Astrocyte (in vitro differentiated cells and primary cell): Measurements from ENCODE around the gene FHAD1. TPM values are rescaled to one million over a fixed set of nuclear protein-coding genes. Genes with fewer than 3 reads are reported as not detected.

ENCODE experiments used
- DNase-seq: peaks from one replicate; pipeline ENCODE4 v3.0.0-alpha.2; 2010; ENCODE audit warnings: low read depth
- FAIRE-seq: peaks from 2 replicates; lab custom pipeline; 2011; peaks lifted over from hg19 to GRCh38; lab: Jason Lieb, UNC
- H2AFZ ChIP-seq: 2 replicates; pipeline ENCODE4 v1.6.0; 2012; ENCODE audit warnings: low read depth, low read length, inconsistent platforms
- H3K27ac ChIP-seq: 2 replicates; pipeline ENCODE4 v1.5.1; 2011; ENCODE audit warnings: low read depth, low read length, inconsistent platforms
- H3K27me3 ChIP-seq: 2 replicates; pipeline ENCODE4 v1.6.0; 2011; ENCODE audit warnings: low read length, inconsistent platforms; ENCODE audit not compliant: insufficient read depth
- H3K36me3 ChIP-seq: 2 replicates; pipeline ENCODE4 v1.5.1; 2011; ENCODE audit warnings: low read length, inconsistent platforms; ENCODE audit not compliant: insufficient read depth
- H3K4me1 ChIP-seq: 2 replicates; pipeline ENCODE4 v1.5.1; 2011; ENCODE audit warnings: low read length, inconsistent platforms; ENCODE audit not compliant: insufficient read depth
- H3K4me2 ChIP-seq: 2 replicates; pipeline ENCODE4 v1.6.0; 2012; ENCODE audit warnings: low read length, inconsistent platforms
- H3K4me3 ChIP-seq: 2 replicates; pipeline ENCODE4 v1.5.1; 2011; ENCODE audit warnings: low read depth, mild to moderate bottlenecking, low read length, inconsistent platforms; ENCODE audit not compliant: insufficient read depth
- H3K79me2 ChIP-seq: 2 replicates; pipeline ENCODE4 v1.6.0; 2012; ENCODE audit warnings: mild to moderate bottlenecking, low read length, inconsistent platforms; ENCODE audit not compliant: insufficient read depth
- H3K9ac ChIP-seq: 2 replicates; pipeline ENCODE4 v1.6.0; 2012; ENCODE audit warnings: mild to moderate bottlenecking, low read length, inconsistent platforms
- H3K9me3 ChIP-seq: 2 replicates; pipeline ENCODE4 v1.5.1; 2012; ENCODE audit warnings: low read depth, mild to moderate bottlenecking, low read length, inconsistent platforms; ENCODE audit not compliant: insufficient read depth
- H4K20me1 ChIP-seq: 2 replicates; pipeline ENCODE4 v1.6.0; 2012; ENCODE audit warnings: low read length, inconsistent platforms; ENCODE audit not compliant: insufficient read depth
- H3K27ac Mint-ChIP-seq: one replicate; pipeline ENCODE4 v1.8.0; 2021; ENCODE audit warnings: mild to moderate bottlenecking, mixed read lengths; ENCODE audit not compliant: unreplicated experiment
- H3K27me3 Mint-ChIP-seq: one replicate; pipeline ENCODE4 v1.8.0; 2021; ENCODE audit warnings: low read depth, mixed read lengths; ENCODE audit not compliant: unreplicated experiment
- H3K36me3 Mint-ChIP-seq: one replicate; pipeline ENCODE4 v1.8.0; 2021; ENCODE audit warnings: low read depth, mixed read lengths; ENCODE audit not compliant: unreplicated experiment
- H3K4me1 Mint-ChIP-seq: one replicate; pipeline ENCODE4 v1.8.0; 2021; ENCODE audit warnings: low read depth, mixed read lengths; ENCODE audit not compliant: unreplicated experiment
- H3K4me3 Mint-ChIP-seq: one replicate; pipeline ENCODE4 v1.8.0; 2021; ENCODE audit warnings: mild to moderate bottlenecking, moderate library complexity, mixed read lengths; ENCODE audit not compliant: unreplicated experiment
- H3K9me3 Mint-ChIP-seq: one replicate; pipeline ENCODE4 v1.8.0; 2021; ENCODE audit warnings: mild to moderate bottlenecking, mixed read lengths; ENCODE audit not compliant: unreplicated experiment
- EZH2 ChIP-seq: IDR thresholded peaks from 2 replicates; pipeline ENCODE4 v1.6.1; 2012; ENCODE audit warnings: mild to moderate bottlenecking, low read length, inconsistent platforms; ENCODE audit not compliant: insufficient read depth
- total RNA-seq: library from RNA; stranded (reverse); gene quantifications from 2 replicates; pipeline ENCODE4 v1.2.1, GENCODE V29; 2021
- TF ChIP-seq, protein P1 (sequence below): IDR thresholded peaks from 2 replicates; pipeline ENCODE4 v1.5.1; 2011; ENCODE audit warnings: low read depth, mild to moderate bottlenecking, inconsistent platforms, low read length, moderate library complexity; ENCODE audit not compliant: insufficient read depth

Gene FHAD1
- total RNA-seq, 1 donor from 2014 or later = 0.25 TPM

DNA sequence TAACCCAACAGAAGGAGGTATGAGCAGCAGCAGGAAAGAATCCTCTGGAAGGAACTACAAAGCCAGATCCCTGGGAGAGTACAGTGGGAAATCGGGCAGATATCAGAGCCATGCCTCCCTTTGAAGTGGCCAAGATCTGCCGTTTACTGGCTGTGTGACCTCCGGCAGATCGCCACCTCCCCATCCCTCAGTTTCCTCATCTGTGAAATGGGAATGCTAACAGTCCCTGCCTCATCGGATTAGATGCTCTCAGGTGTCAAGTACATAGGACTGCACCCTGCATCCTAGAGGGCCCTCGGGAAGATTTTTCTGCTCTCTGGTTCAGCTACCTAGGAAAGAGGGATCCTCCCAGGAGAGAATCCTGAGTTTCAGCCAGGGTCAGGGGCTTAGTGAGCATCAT, 102.1 kb downstream of the FHAD1 start:
- Histone ChIP-seq H4K20me1 (no peaks in the 10 kb centered on the region), H3K4me2 (no peak overlapping the region), H3K79me2 (no peaks in the 10 kb centered on the region), H3K4me3 (no peak overlapping the region), H3K36me3 (no peaks in the 10 kb centered on the region), H3K9me3 (no peaks in the 10 kb centered on the region), H3K4me1 (peaks cover 13% of the 10 kb centered on the region), H3K27me3 (no peaks in the 10 kb centered on the region), H2AFZ (no peak overlapping the region), H3K27ac (no peak overlapping the region), H3K9ac (no peak overlapping the region)
- Mint-ChIP-seq H3K9me3 (no peaks in the 10 kb centered on the region), H3K27me3 (peaks cover 24% of the 10 kb centered on the region), H3K4me1 (peaks cover 9% of the 10 kb centered on the region), H3K4me3 (no peak overlapping the region), H3K27ac (no peak overlapping the region), H3K36me3 (no peaks in the 10 kb centered on the region)
- FAIRE-seq = no peak
- TF ChIP-seq EZH2 = no peak
- DNase-seq = no peak

DNA sequence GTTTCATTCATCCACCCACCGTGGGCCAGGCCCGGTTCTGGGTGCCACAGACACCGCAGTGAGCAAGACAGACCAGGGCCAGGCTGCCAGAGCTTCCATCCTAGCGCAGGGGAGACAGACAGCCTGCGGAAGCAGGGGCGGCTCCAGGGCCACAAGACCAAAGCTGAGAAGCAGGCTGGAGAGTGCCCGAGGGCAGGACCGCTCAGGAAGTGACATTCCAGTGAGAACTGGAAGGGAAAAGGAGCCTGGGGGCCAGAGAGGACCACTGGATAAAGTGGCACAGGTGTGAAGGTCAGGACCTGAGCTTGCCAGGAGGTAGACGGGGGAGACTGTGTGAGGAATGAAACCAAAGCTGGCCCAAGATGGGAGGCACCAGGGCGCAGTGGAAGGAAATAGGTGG, 103.1 kb downstream of the FHAD1 start:
- DNase-seq (no peak), FAIRE-seq (no peak)
- Histone ChIP-seq H3K9me3 (no peaks in the 10 kb centered on the region), H3K27ac (no peak overlapping the region), H4K20me1 (no peaks in the 10 kb centered on the region), H3K4me1 (peaks cover 15% of the 10 kb centered on the region), H2AFZ (no peak overlapping the region), H3K4me3 (no peak overlapping the region), H3K4me2 (no peak overlapping the region), H3K9ac (no peak overlapping the region), H3K79me2 (no peaks in the 10 kb centered on the region), H3K36me3 (no peaks in the 10 kb centered on the region), H3K27me3 (no peaks in the 10 kb centered on the region)
- H3K27me3 Mint-ChIP-seq = peaks cover 24% of the 10 kb centered on the region
- H3K36me3 Mint-ChIP-seq = no peaks in the 10 kb centered on the region
- no peaks in the 10 kb centered on the region for H3K9me3 Mint-ChIP-seq
- TF ChIP-seq, protein P1, sequence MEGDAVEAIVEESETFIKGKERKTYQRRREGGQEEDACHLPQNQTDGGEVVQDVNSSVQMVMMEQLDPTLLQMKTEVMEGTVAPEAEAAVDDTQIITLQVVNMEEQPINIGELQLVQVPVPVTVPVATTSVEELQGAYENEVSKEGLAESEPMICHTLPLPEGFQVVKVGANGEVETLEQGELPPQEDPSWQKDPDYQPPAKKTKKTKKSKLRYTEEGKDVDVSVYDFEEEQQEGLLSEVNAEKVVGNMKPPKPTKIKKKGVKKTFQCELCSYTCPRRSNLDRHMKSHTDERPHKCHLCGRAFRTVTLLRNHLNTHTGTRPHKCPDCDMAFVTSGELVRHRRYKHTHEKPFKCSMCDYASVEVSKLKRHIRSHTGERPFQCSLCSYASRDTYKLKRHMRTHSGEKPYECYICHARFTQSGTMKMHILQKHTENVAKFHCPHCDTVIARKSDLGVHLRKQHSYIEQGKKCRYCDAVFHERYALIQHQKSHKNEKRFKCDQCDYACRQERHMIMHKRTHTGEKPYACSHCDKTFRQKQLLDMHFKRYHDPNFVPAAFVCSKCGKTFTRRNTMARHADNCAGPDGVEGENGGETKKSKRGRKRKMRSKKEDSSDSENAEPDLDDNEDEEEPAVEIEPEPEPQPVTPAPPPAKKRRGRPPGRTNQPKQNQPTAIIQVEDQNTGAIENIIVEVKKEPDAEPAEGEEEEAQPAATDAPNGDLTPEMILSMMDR = no peak
- no peak for TF ChIP-seq EZH2
- H3K4me3 Mint-ChIP-seq = no peak overlapping the region
- peaks cover 13% of the 10 kb centered on the region for H3K4me1 Mint-ChIP-seq
- H3K27ac Mint-ChIP-seq = no peak overlapping the region

DNA sequence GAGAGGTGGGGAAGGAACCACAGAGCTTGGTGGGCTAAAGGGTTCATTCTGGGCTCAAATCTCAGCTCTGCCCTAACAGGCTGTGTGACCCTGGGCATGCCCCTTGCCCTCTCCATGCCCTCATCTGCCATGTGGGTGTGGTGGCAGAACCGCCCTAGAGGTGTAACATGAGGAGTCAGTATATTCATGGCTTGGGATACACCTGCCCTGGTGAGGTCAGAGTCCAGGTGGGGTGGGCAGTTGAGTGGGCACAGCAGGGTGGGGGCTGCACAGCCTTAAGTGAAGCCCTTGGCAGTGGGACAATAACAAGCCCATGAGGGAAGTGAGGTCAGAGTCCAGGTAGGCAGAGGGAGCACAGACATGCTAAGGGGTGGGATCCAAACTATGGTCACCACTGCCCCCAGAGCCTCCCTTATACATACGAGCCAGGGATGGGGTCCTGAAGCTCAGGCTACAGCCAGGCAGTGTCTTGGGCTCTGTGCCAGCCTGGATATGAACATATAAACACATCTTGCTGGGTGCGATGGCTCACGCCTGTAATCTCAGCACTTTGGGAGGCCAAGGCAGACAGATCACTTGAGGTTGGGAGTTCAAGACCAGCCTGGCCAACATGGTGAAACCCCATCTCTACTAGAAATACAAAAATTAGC, 103.7 kb downstream of the FHAD1 start:
- Histone ChIP-seq H3K4me1 (peaks cover 20% of the 10 kb centered on the region), H3K4me2 (no peak overlapping the region), H3K27ac (no peak overlapping the region), H4K20me1 (no peaks in the 10 kb centered on the region), H3K4me3 (no peak overlapping the region), H3K9me3 (no peaks in the 10 kb centered on the region), H3K27me3 (no peaks in the 10 kb centered on the region), H3K9ac (no peak overlapping the region), H3K79me2 (no peaks in the 10 kb centered on the region), H3K36me3 (no peaks in the 10 kb centered on the region), H2AFZ (no peak overlapping the region)
- Mint-ChIP-seq H3K27me3 (peaks cover 20% of the 10 kb centered on the region), H3K27ac (no peak overlapping the region), H3K36me3 (no peaks in the 10 kb centered on the region), H3K4me1 (peaks cover 14% of the 10 kb centered on the region), H3K4me3 (no peak overlapping the region), H3K9me3 (no peaks in the 10 kb centered on the region)
- TF ChIP-seq EZH2 = no peak
- TF ChIP-seq, protein P1 = no peak
- DNase-seq (no peak), FAIRE-seq (no peak)
